Measurements from ENCODE around the gene PLPPR5. TPM values are rescaled to one million over a fixed set of nuclear protein-coding genes. Genes with fewer than 3 reads are reported as not detected.

Gene PLPPR5
- total and polyA plus RNA-seq, 10 of the 15 experiments (the other 5 are each of a cell fraction or from before 2014, with no cell fraction given): under 0.01 to 0.11 (median 0.02) TPM; not detected in 7

- TF ChIP-seq ZNF687 (IDR thresholded peaks at IDR 0.05): no peak
Observed at GRCh38 chr1:98969798-98970490, 34.7 kb downstream of the PLPPR5 start (continued).

GRCh38 chr1:98967122-98967521 lies 37.5 kb downstream of the PLPPR5 start:
- WGBS (ENCODE audit: insufficient coverage, insufficient replicate concordance, low lambda C conversion rate, missing lambda C conversion rate): 0% methylated on average over 1 of the region's 1 CpG
- Histone ChIP-seq H3K4me1 (ENCODE audit: control insufficient read depth, insufficient read depth, low read length) (no peaks in the 10 kb centered on the region), H3K4me2 (ENCODE audit: control insufficient read depth, insufficient read depth) (no peak overlapping the region), H3K27ac (ENCODE audit: control insufficient read depth, insufficient read depth) (no peak overlapping the region), H4K20me1 (ENCODE audit: control insufficient read depth, insufficient read depth) (no peaks in the 10 kb centered on the region), H3K4me3 (no peak overlapping the region), H3K36me3 (ENCODE audit: control insufficient read depth in 2 of 2, insufficient read depth in 2 of 2, low read length in 1 of 2) (no peaks in the 10 kb centered on the region), H2AFZ (ENCODE audit: control insufficient read depth, low read depth, low read length) (no peak overlapping the region), H3K9ac (ENCODE audit: control insufficient read depth, insufficient read depth, low read length) (no peak overlapping the region), H3K79me2 (ENCODE audit: control insufficient read depth, insufficient read depth, low read length) (no peaks in the 10 kb centered on the region), H3K9me3 (replicated peaks; ENCODE audit: control insufficient read depth, insufficient read depth, low read length) (no peaks in the 10 kb centered on the region), H3K27me3 (replicated peaks in 1 of 2; ENCODE audit: control insufficient read depth in 2 of 2, insufficient read depth in 2 of 2, low read length in 1 of 2) (no peaks in the 10 kb centered on the region)
- ChIA-PET CTCF (interaction anchor here (0.5 kb wide), 1 partner anchor 214 kb away, joined by 3 read pairs; no protein-coding TSS in a partner anchor), POLR2A (no interaction called here), SMC1A (ENCODE audit: uncharacterized antibody, unreplicated experiment) (interaction anchor here (1.4 kb wide), 1 partner anchor 12 kb away, joined by 3 read pairs; no protein-coding TSS in a partner anchor), RAD21 (ENCODE audit: unreplicated experiment) (no interaction called here)
- intact Hi-C loops (cut with micrococcal nuclease; ENCODE audit: unreplicated experiment): no loop called here
- DNase-seq (ENCODE audit: low read depth, low spot score) (no peak), FAIRE-seq (no peak), ATAC-seq (no peak)
- TF ChIP-seq BCLAF1 (IDR thresholded peaks at IDR 0.05) (no peak), TBL1XR1 (IDR thresholded peaks at IDR 0.05; ENCODE audit: low read depth, low read length) (no peak), CHD2 (IDR thresholded peaks at IDR 0.05; ENCODE audit: borderline replicate concordance, low read depth, low read length) (no peak), KDM1A (IDR thresholded peaks at IDR 0.05; ENCODE audit: borderline replicate concordance) (no peak), SMC3 (IDR thresholded peaks at IDR 0.05; ENCODE audit: borderline replicate concordance, low read length) (no peak), SMARCA5 (IDR thresholded peaks at IDR 0.05) (no peak), TCF7 (IDR thresholded peaks at IDR 0.05; ENCODE audit: borderline replicate concordance) (no peak), BHLHE40 (IDR thresholded peaks at IDR 0.05; ENCODE audit: borderline replicate concordance in 1 of 2, low read depth in 2 of 2, low read length in 1 of 2) (no peak), ZNF24 (IDR thresholded peaks at IDR 0.05) (no peak), ZBTB11 (CRISPR knock-in tag; IDR thresholded peaks at IDR 0.05) (no peak)
- in situ Hi-C loops (cut with MboI): no loop called here
- BruUV-seq (replicated peaks): no TSS peak

All from GM12878 (cell line).